HepG2 (cell line): ENCODE data around the gene HSPA1B. TPM values are rescaled to one million over a fixed set of nuclear protein-coding genes. Genes with fewer than 3 reads are reported as not detected.

Source experiments
- ADNP ChIP-seq: sonication (generic); formaldehyde crosslinking; IDR thresholded peaks from 2 replicates; pipeline ENCODE4 v1.4.0; 2020; ENCODE audit warnings: missing genetic modification reagents
- BRF2 ChIP-seq: sonication (generic); formaldehyde crosslinking; IDR thresholded peaks from 2 replicates; pipeline ENCODE4 v1.8.1; 2022; ENCODE audit warnings: mild to moderate bottlenecking, missing genetic modification reagents
- HMGXB4 ChIP-seq, 2 experiments: sonication (generic) in 1 of 2; formaldehyde crosslinking in 1 of 2; IDR thresholded peaks; 2 replicates each; pipeline versions ENCODE4 v1.4.0 to v1.6.1; 2018 to 2020; ENCODE audit warnings: missing genetic modification reagents in 2 of 2, borderline replicate concordance in 1 of 2, low read depth in 1 of 2, mild to moderate bottlenecking in 1 of 2, missing biosample characterization in 1 of 2
- IKZF1 ChIP-seq: fragments of 450-650 bp; IDR thresholded peaks from 2 replicates; pipeline ENCODE4 v1.7.1; 2016
- MIER2 ChIP-seq: IDR thresholded peaks from 2 replicates; pipeline ENCODE4 v1.6.1; 2016; ENCODE audit warnings: missing biosample characterization, missing genetic modification reagents
- NFATC3 ChIP-seq: sonication (generic); formaldehyde crosslinking; IDR thresholded peaks from 2 replicates; pipeline ENCODE4 v1.5.1; 2020; ENCODE audit warnings: mild to moderate bottlenecking, missing genetic modification reagents
- NFE2 ChIP-seq: sonication (generic); formaldehyde crosslinking; IDR thresholded peaks from 2 replicates; pipeline ENCODE4 v1.4.0; 2020; ENCODE audit warnings: missing genetic modification reagents
- NFIB ChIP-seq: sonication (generic); formaldehyde crosslinking; IDR thresholded peaks from 2 replicates; pipeline ENCODE4 v1.9.0; 2021; ENCODE audit warnings: missing genetic modification reagents, mild to moderate bottlenecking, borderline replicate concordance
- NFIC ChIP-seq: IDR thresholded peaks from 2 replicates; pipeline ENCODE4 v1.6.1; 2012; ENCODE audit warnings: mild to moderate bottlenecking, low read length, inconsistent platforms
- PHF5A ChIP-seq: IDR thresholded peaks from one replicate; pipeline ENCODE4 v1.6.1; 2018; ENCODE audit warnings: low read depth, missing genetic modification reagents; ENCODE audit not compliant: unreplicated experiment
- SP4 ChIP-seq: sonication (generic); formaldehyde crosslinking; IDR thresholded peaks from 2 replicates; pipeline ENCODE4 v1.8.1; 2023; ENCODE audit warnings: mild to moderate bottlenecking, missing genetic modification reagents
- SPEN ChIP-seq: sonication (generic); formaldehyde crosslinking; IDR thresholded peaks from 2 replicates; pipeline ENCODE4 v1.5.1; 2020; ENCODE audit warnings: low read depth, mild to moderate bottlenecking, missing genetic modification reagents
- SRSF1 ChIP-seq: fragments of 200-400 bp; formaldehyde crosslinking; optimal IDR thresholded peaks from 2 replicates; pipeline ENCODE3; 2017; ENCODE audit warnings: mild to moderate bottlenecking, low read depth, low read length, moderate library complexity
- STAT5B ChIP-seq: sonication (generic); formaldehyde crosslinking; IDR thresholded peaks from 2 replicates; pipeline ENCODE4 v1.4.0; 2020; ENCODE audit warnings: missing genetic modification reagents
- TRIM22 ChIP-seq: fragments of 450-650 bp; IDR thresholded peaks from 2 replicates; pipeline ENCODE4 v1.6.1; 2017
- ZNF143 ChIP-seq: sonication (generic); formaldehyde crosslinking; IDR thresholded peaks from 2 replicates; pipeline ENCODE4 v1.4.0; 2020; ENCODE audit warnings: missing genetic modification reagents
- ZNF235 ChIP-seq: sonication (generic); formaldehyde crosslinking; IDR thresholded peaks from 2 replicates; pipeline ENCODE4 v1.8.1; 2023; ENCODE audit warnings: mild to moderate bottlenecking, missing genetic modification reagents, borderline replicate concordance
- ZNF251 ChIP-seq: sonication (generic); formaldehyde crosslinking; IDR thresholded peaks from 2 replicates; pipeline ENCODE4 v1.9.0; 2021; ENCODE audit warnings: mild to moderate bottlenecking, missing genetic modification reagents
- ZNF282 ChIP-seq: fragments of 450-650 bp; IDR thresholded peaks from 2 replicates; pipeline ENCODE4 v1.6.1; 2018; ENCODE audit not compliant: partially characterized antibody
- ZNF362 ChIP-seq: sonication (generic); formaldehyde crosslinking; IDR thresholded peaks from 2 replicates; pipeline ENCODE4 v1.4.0; 2020; ENCODE audit warnings: missing genetic modification reagents, mild to moderate bottlenecking, borderline replicate concordance
- ZNF644 ChIP-seq: IDR thresholded peaks from 2 replicates; pipeline ENCODE4 v1.6.1; 2016; ENCODE audit warnings: low read depth
- ZNF704 ChIP-seq: sonication (generic); formaldehyde crosslinking; IDR thresholded peaks from 2 replicates; pipeline ENCODE4 v1.8.1; 2023; ENCODE audit warnings: mild to moderate bottlenecking, inconsistent platforms, moderate library complexity, missing genetic modification reagents, borderline replicate concordance
- ZNF709 ChIP-seq: sonication (generic); formaldehyde crosslinking; IDR thresholded peaks from 2 replicates; pipeline ENCODE4 v1.5.0; 2020; ENCODE audit warnings: mild to moderate bottlenecking, missing genetic modification reagents
- ZNF737 ChIP-seq: sonication (generic); formaldehyde crosslinking; IDR thresholded peaks from 2 replicates; pipeline ENCODE4 v1.5.0; 2020; ENCODE audit warnings: missing genetic modification reagents, mild to moderate bottlenecking, borderline replicate concordance
- ZNF782 ChIP-seq: sonication (generic); formaldehyde crosslinking; IDR thresholded peaks from 2 replicates; pipeline ENCODE4 v1.4.0; 2020; ENCODE audit warnings: missing genetic modification reagents, mild to moderate bottlenecking, borderline replicate concordance
- polyA plus RNA-seq, 8 experiments: library from polyadenylated mRNA; depleted of rRNA in 3 of 8; stranded (reverse) in 7 of 8; unstranded in 1 of 8; fragments of >200 nt; fragmentation: Illumina TruSeq in 4 of 8; extraction: Trizol in 4 of 8; gene quantifications; 2 replicates each; pipeline versions ENCODE4 v1.2.1 to v1.2.3, GENCODE V29; 2011 to 2016; ENCODE audit warnings: low read depth in 4 of 8, missing spikeins in 1 of 8, mixed read lengths in 1 of 8; ENCODE audit not compliant: insufficient read depth in 1 of 8
- total RNA-seq, 5 experiments: library from RNA; depleted of rRNA; stranded (reverse); fragments of >200 nt; fragmentation: Illumina TruSeq; extraction: Trizol; gene quantifications; 2 replicates each; pipeline ENCODE4 v1.2.3, GENCODE V29; 2016; ENCODE audit warnings: low read depth in 1 of 5

Gene HSPA1B
- total and polyA plus RNA-seq, 2 of the 13 experiments (the other 11 are each of a cell fraction or from before 2014, with no cell fraction given) = 26.0 to 186 TPM

GRCh38 chr6:31864818-31865204 lies 37.3 kb downstream of the HSPA1B start (continued):
- TF ChIP-seq ZNF362 (CRISPR knock-in tag) = 0 out of 2 replicates have a peak, but pooled peaks have one; percentile 3
- 0 out of 2 replicates have a peak, but pooled peaks have one; percentile 34 for TF ChIP-seq ZNF251 (CRISPR knock-in tag)
- TF ChIP-seq SPEN = no peak
- TF ChIP-seq PHF5A = no peak
- no peak for TF ChIP-seq ZNF782
- peak in 1 of 2 experiments; percentile 55; a peak in 1 of 4 replicates for TF ChIP-seq HMGXB4 (CRISPR knock-in tag; IDR thresholded peaks at IDR 0.05; ENCODE audit: borderline replicate concordance in 1 of 2, low read depth in 1 of 2)
- peak; percentile 9 for TF ChIP-seq SRSF1
- no peak for TF ChIP-seq TRIM22
- TF ChIP-seq ZNF737 (CRISPR knock-in tag) = no peak
- TF ChIP-seq ZNF709 = no peak
- TF ChIP-seq NFATC3 (CRISPR knock-in tag) = no peak
- TF ChIP-seq NFE2 = no peak
- TF ChIP-seq BRF2 (CRISPR knock-in tag) = no peak
- TF ChIP-seq ZNF704 (CRISPR knock-in tag) = no peak
- no peak for TF ChIP-seq ADNP (CRISPR knock-in tag)
- TF ChIP-seq MIER2 (CRISPR knock-in tag) = no peak
- no peak for TF ChIP-seq NFIC
- no peak for TF ChIP-seq IKZF1
- peak; percentile 66 for TF ChIP-seq SP4 (CRISPR knock-in tag)
- TF ChIP-seq ZNF644 = no peak
- no peak for TF ChIP-seq ZNF282
- no peak for TF ChIP-seq STAT5B (CRISPR knock-in tag)
- TF ChIP-seq NFIB (CRISPR knock-in tag) = no peak
- no peak for TF ChIP-seq ZNF235 (CRISPR knock-in tag)
- TF ChIP-seq ZNF143 (CRISPR knock-in tag) = 0 out of 2 replicates have a peak, but pooled peaks have one; percentile 4
